ENCODE measurements around the gene SCFD1. TPM values are rescaled to one million over a fixed set of nuclear protein-coding genes. Genes with fewer than 3 reads are reported as not detected.
A peak's percentile ranks its signal among the peaks of the same experiment; 100 is the strongest.
"Not testable (repeated sequence)": the region's sequence is repeated elsewhere in the genome, so short reads cannot be mapped to it uniquely, and the experiment has no call there.

Gene SCFD1
- total RNA-seq, 4 donors from 2014 or later, result 93.4 to 148 (median 106) TPM

GRCh38 chr14:30673071-30673470, 51.0 kb downstream of the SCFD1 start:
- intact Hi-C loops (cut with DNase I), result no loop called here
- DNase-seq, result no peak
- Histone ChIP-seq H3K9me3 (no peaks in the 10 kb centered on the region), H3K27me3 (no peaks in the 10 kb centered on the region), H3K27ac (no peak overlapping the region), H3K36me3 (peaks cover 0 to 3% of the 10 kb centered on the region in 2 donors), H3K4me1 (no peaks in the 10 kb centered on the region), H3K4me3 (replicated peaks in 1 of 3) (no peak overlapping the region)
- WGBS, 2 donors, result 89 to 95% methylated on average over 1 of the region's 1 CpG
- TF ChIP-seq, protein P1, sequence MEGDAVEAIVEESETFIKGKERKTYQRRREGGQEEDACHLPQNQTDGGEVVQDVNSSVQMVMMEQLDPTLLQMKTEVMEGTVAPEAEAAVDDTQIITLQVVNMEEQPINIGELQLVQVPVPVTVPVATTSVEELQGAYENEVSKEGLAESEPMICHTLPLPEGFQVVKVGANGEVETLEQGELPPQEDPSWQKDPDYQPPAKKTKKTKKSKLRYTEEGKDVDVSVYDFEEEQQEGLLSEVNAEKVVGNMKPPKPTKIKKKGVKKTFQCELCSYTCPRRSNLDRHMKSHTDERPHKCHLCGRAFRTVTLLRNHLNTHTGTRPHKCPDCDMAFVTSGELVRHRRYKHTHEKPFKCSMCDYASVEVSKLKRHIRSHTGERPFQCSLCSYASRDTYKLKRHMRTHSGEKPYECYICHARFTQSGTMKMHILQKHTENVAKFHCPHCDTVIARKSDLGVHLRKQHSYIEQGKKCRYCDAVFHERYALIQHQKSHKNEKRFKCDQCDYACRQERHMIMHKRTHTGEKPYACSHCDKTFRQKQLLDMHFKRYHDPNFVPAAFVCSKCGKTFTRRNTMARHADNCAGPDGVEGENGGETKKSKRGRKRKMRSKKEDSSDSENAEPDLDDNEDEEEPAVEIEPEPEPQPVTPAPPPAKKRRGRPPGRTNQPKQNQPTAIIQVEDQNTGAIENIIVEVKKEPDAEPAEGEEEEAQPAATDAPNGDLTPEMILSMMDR (IDR thresholded peaks at IDR 0.05), result no peak
- TF ChIP-seq POLR2A (IDR thresholded peaks at IDR 0.05), result no peak

GRCh38 chr14:30678926-30679431, 56.9 kb downstream of the SCFD1 start:
- TF ChIP-seq POLR2A (IDR thresholded peaks at IDR 0.05), result no peak
- TF ChIP-seq, protein P1 (IDR thresholded peaks at IDR 0.05), result no peak
- no peaks in the 10 kb centered on the region for H3K27me3 ChIP-seq
- no peak overlapping the region for H3K4me3 ChIP-seq (replicated peaks in 1 of 3)
- peaks cover 0 to 5% of the 10 kb centered on the region in 2 donors for H3K4me1 ChIP-seq
- H3K27ac ChIP-seq, result no peak overlapping the region
- no peaks in the 10 kb centered on the region for H3K9me3 ChIP-seq
- H3K36me3 ChIP-seq, result no peaks in the 10 kb centered on the region
- intact Hi-C loops (cut with DNase I), result no loop called here
- DNase-seq, result no peak

DNA sequence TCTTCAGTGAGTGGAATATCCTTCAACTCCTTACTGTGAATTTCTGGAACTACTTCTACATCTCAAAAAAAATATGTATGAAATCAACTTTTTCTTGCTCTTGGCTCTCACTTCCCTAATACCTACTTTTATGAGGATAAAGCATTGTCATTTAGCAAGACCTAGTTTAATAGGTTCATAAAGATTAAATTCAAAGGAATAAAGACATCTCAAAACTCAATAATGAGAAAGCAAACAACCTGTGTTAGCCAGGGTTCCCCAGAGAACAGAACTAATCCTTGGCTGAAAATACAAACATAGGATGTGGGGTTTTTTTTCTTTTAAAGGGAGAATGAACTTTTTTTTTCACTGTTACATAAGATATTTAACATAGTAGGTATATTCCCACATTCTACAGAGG, 57.9 kb downstream of the SCFD1 start:
- TF ChIP-seq POLR2A (IDR thresholded peaks at IDR 0.05), result no peak
- TF ChIP-seq, protein P1 (IDR thresholded peaks at IDR 0.05), result no peak
- intact Hi-C loops (cut with DNase I), result no loop called here
- Histone ChIP-seq H3K27ac (no peak overlapping the region), H3K4me3 (replicated peaks in 1 of 3) (no peak overlapping the region), H3K36me3 (no peaks in the 10 kb centered on the region), H3K27me3 (no peaks in the 10 kb centered on the region), H3K9me3 (no peaks in the 10 kb centered on the region), H3K4me1 (peaks cover 0 to 5% of the 10 kb centered on the region in 2 donors)
- no peak for DNase-seq

GRCh38 chr14:30680776-30681175, 58.7 kb downstream of the SCFD1 start:
- H3K27ac ChIP-seq; DNase-seq; intact Hi-C loops (cut with DNase I); H3K9me3 ChIP-seq; H3K36me3 ChIP-seq; H3K4me1 ChIP-seq; H3K27me3 ChIP-seq; H3K4me3 ChIP-seq (replicated peaks in 1 of 3): not testable (repeated sequence)
- 97 to 99% methylated on average over 5 of the region's 5 CpGs for WGBS, 2 donors

GRCh38 chr14:30681752-30682355, 59.7 kb downstream of the SCFD1 start:
- 94 to 97% methylated on average over 2 of the region's 2 CpGs for WGBS, 2 donors
- Histone ChIP-seq H3K9me3 (no peaks in the 10 kb centered on the region), H3K36me3 (no peaks in the 10 kb centered on the region)

More at GRCh38 chr14:30681752-30682355, 59.7 kb downstream of the SCFD1 start:
- Histone ChIP-seq H3K27ac (no peak overlapping the region), H3K4me3 (replicated peaks in 1 of 3) (no peak overlapping the region), H3K4me1 (peaks cover 0 to 5% of the 10 kb centered on the region in 2 donors), H3K27me3 (no peaks in the 10 kb centered on the region)
- no peak for TF ChIP-seq POLR2A (IDR thresholded peaks at IDR 0.05)
- TF ChIP-seq, protein P1 (IDR thresholded peaks at IDR 0.05), result peak in 2 of 6 experiments; percentile 12 to 33
- intact Hi-C loops (cut with DNase I), result no loop called here
- DNase-seq, result no peak
